ENCODE data around the gene ARF6. TPM values are rescaled to one million over a fixed set of nuclear protein-coding genes. Genes with fewer than 3 reads are reported as not detected.

Gene ARF6
- total and polyA plus RNA-seq, 9 of the 15 experiments (the other 6 are each of a cell fraction or from before 2014, with no cell fraction given), result 15.3 to 35.2 (median 24.9) TPM

DNA sequence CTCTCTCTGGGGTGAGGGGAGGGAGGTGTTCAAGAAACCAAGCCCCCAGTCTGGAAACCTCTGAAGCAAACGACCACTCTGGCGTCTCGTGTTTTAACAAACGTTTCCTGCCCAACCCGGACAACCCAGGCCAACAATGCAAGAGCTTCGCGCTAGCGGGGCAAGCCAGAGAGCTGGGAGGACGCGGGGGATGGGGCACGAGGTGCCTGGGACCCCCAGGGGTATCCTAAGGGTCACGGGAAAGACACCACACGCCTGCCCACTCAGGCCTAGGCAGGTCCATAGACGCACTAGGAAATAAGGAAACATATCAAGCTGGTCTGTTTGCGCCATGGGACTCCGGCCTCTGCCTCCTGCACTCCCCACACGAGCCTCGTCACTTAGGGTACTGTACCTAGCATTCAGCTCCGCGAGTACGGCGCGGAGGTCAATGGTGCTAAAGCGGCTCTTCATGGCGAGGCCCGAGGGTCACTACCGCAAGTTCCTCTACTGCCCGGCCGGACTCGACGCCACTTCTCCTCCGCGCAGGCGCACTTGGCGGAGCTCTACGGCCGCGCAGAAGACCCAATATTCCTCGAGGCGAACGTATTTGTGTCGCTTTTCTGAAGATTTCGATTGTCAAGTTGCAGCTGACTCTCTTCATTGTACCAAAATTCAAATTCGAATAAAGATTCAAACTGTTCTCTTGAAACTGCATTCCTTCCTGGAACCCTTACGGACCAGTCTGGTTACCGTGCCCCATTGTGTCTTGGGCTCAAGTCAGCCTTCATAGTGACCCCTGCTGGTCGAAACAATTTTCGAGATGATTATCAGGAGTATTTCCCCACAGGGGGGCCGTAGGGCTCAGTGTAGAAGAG is 40.4 kb upstream of the ARF6 start, which contains the start of gene NEMF (continued):
- TF ChIP-seq TRIM24 (IDR thresholded peaks at IDR 0.05) (peak in 1 of 2 experiments; percentile 49; a peak in 1 of 4 replicates), HMG20B (CRISPR knock-in tag; IDR thresholded peaks at IDR 0.05) (no peak), CREB1 (IDR thresholded peaks at IDR 0.05) (no peak), CREB1 (CRISPR knock-in tag; IDR thresholded peaks at IDR 0.05) (no peak), ZNF76 (CRISPR knock-in tag; IDR thresholded peaks at IDR 0.05; ENCODE audit: borderline replicate concordance) (no peak), CBX3 (IDR thresholded peaks at IDR 0.05; ENCODE audit: borderline replicate concordance in 1 of 2, low read length in 2 of 2) (peak in 1 of 2 experiments; percentile 63; a peak in 1 of 3 replicates), STAT5A (IDR thresholded peaks at IDR 0.05; ENCODE audit: borderline replicate concordance, low read length) (no peak), HDAC1 (IDR thresholded peaks at IDR 0.05) (peak in 1 of 2 experiments; percentile 50; a peak in 1 of 4 replicates), ZNF436 (CRISPR knock-in tag; IDR thresholded peaks at IDR 0.05) (no peak), CXXC5 (CRISPR knock-in tag; IDR thresholded peaks at IDR 0.05) (peak; percentile 39; the same call in 1 of the 2 replicates), SIN3A (IDR thresholded peaks at IDR 0.05; ENCODE audit: borderline replicate concordance in 2 of 2, control insufficient read depth in 1 of 2, low read depth in 2 of 2, low read length in 2 of 2) (no peak), YY1 (IDR thresholded peaks at IDR 0.05; ENCODE audit: borderline replicate concordance in 1 of 3, control insufficient read depth in 1 of 3, extremely low read depth in 1 of 3, insufficient read depth in 3 of 3, insufficient read length in 1 of 3, insufficient replicate concordance in 2 of 3, low read depth in 1 of 3, low read length in 2 of 3) (peak in 2 of 3 experiments; percentile 14 to 64)
- TF ChIP-seq, protein P1, sequence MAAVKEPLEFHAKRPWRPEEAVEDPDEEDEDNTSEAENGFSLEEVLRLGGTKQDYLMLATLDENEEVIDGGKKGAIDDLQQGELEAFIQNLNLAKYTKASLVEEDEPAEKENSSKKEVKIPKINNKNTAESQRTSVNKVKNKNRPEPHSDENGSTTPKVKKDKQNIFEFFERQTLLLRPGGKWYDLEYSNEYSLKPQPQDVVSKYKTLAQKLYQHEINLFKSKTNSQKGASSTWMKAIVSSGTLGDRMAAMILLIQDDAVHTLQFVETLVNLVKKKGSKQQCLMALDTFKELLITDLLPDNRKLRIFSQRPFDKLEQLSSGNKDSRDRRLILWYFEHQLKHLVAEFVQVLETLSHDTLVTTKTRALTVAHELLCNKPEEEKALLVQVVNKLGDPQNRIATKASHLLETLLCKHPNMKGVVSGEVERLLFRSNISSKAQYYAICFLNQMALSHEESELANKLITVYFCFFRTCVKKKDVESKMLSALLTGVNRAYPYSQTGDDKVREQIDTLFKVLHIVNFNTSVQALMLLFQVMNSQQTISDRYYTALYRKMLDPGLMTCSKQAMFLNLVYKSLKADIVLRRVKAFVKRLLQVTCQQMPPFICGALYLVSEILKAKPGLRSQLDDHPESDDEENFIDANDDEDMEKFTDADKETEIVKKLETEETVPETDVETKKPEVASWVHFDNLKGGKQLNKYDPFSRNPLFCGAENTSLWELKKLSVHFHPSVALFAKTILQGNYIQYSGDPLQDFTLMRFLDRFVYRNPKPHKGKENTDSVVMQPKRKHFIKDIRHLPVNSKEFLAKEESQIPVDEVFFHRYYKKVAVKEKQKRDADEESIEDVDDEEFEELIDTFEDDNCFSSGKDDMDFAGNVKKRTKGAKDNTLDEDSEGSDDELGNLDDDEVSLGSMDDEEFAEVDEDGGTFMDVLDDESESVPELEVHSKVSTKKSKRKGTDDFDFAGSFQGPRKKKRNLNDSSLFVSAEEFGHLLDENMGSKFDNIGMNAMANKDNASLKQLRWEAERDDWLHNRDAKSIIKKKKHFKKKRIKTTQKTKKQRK (IDR thresholded peaks at IDR 0.05; ENCODE audit: borderline replicate concordance, low read depth, low read length), result no peak
- TF ChIP-seq, protein P2, sequence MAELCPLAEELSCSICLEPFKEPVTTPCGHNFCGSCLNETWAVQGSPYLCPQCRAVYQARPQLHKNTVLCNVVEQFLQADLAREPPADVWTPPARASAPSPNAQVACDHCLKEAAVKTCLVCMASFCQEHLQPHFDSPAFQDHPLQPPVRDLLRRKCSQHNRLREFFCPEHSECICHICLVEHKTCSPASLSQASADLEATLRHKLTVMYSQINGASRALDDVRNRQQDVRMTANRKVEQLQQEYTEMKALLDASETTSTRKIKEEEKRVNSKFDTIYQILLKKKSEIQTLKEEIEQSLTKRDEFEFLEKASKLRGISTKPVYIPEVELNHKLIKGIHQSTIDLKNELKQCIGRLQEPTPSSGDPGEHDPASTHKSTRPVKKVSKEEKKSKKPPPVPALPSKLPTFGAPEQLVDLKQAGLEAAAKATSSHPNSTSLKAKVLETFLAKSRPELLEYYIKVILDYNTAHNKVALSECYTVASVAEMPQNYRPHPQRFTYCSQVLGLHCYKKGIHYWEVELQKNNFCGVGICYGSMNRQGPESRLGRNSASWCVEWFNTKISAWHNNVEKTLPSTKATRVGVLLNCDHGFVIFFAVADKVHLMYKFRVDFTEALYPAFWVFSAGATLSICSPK (IDR thresholded peaks at IDR 0.05; ENCODE audit: borderline replicate concordance), result no peak
- TF ChIP-seq, protein P3, sequence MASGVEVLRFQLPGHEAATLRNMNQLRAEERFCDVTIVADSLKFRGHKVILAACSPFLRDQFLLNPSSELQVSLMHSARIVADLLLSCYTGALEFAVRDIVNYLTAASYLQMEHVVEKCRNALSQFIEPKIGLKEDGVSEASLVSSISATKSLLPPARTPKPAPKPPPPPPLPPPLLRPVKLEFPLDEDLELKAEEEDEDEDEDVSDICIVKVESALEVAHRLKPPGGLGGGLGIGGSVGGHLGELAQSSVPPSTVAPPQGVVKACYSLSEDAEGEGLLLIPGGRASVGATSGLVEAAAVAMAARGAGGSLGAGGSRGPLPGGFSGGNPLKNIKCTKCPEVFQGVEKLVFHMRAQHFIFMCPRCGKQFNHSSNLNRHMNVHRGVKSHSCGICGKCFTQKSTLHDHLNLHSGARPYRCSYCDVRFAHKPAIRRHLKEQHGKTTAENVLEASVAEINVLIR (CRISPR knock-in tag; IDR thresholded peaks at IDR 0.05), result no peak

Data from K562 (cell line).